Mononuclear cell (primary cell): ENCODE results near the gene ZNF629. TPM values are rescaled to one million over a fixed set of nuclear protein-coding genes. Genes with fewer than 3 reads are reported as not detected.

Source experiments
- H3K27me3 ChIP-seq: 2 replicates; pipeline ENCODE4 v1.6.0; 2011; ENCODE audit warnings: low read length, control low read depth; ENCODE audit not compliant: insufficient read depth
- H3K4me1 ChIP-seq: 2 replicates; pipeline ENCODE4 v1.5.1; 2011; ENCODE audit warnings: mild to moderate bottlenecking, low read length, control low read depth; ENCODE audit not compliant: insufficient read depth
- H3K4me3 ChIP-seq: 2 replicates; pipeline ENCODE4 v1.5.1; 2011; ENCODE audit warnings: mild to moderate bottlenecking, low read length, moderate library complexity
- H3K9me3 ChIP-seq: 2 replicates; pipeline ENCODE4 v1.5.1; 2011; ENCODE audit warnings: low read depth, mild to moderate bottlenecking, control low read depth, low read length
- total RNA-seq: library from RNA; depleted of rRNA; stranded (reverse); fragments of >200 nt; gene quantifications from one replicate; pipeline ENCODE4 v1.2.3, GENCODE V29; 2012

Gene ZNF629
- total RNA-seq, 1 donor: 3.4 TPM

GRCh38 chr16:30764086-30764485 is 22.9 kb downstream of the ZNF629 start:
- H3K4me1 ChIP-seq: peaks cover 43% of the 10 kb centered on the region
- no peak overlapping the region for H3K4me3 ChIP-seq
- no peaks in the 10 kb centered on the region for H3K9me3 ChIP-seq
- no peaks in the 10 kb centered on the region for H3K27me3 ChIP-seq

DNA sequence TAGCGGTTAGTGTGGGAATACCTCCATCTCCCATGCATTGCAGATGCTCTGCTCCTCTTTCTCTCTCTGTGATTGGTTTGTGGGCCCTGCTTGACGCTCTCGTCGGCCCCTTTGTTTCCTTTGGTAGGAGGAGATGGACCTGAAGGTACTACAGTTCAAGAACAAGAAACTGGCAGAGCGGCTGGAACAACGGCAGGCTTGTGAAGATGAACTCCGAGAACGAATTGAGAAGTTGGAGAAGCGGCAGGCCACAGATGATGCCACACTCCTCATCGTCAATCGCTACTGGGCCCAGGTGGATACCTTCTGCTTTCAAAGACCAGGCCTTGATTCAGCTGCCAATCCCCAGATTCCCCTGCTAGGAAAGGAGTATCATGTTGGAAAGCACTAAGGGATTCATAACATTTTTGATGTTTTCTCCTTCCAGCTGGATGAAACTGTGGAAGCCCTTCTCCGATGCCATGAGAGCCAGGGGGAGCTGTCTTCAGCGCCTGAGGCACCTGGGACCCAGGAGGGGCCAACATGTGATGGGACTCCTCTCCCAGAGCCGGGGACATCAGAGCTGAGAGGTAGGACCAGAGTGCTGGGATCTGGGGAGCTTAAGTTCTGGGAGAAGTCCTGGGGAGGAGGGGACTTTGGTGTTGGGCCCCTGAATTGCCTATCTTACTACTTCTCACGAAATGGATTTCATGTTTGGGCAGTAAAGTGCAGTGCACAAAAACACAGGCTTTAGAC is 23.8 kb downstream of the ZNF629 start:
- Histone ChIP-seq H3K4me3 (peak overlapping the region; percentile 78), H3K9me3 (no peaks in the 10 kb centered on the region), H3K4me1 (peaks cover 53% of the 10 kb centered on the region), H3K27me3 (no peaks in the 10 kb centered on the region)

DNA sequence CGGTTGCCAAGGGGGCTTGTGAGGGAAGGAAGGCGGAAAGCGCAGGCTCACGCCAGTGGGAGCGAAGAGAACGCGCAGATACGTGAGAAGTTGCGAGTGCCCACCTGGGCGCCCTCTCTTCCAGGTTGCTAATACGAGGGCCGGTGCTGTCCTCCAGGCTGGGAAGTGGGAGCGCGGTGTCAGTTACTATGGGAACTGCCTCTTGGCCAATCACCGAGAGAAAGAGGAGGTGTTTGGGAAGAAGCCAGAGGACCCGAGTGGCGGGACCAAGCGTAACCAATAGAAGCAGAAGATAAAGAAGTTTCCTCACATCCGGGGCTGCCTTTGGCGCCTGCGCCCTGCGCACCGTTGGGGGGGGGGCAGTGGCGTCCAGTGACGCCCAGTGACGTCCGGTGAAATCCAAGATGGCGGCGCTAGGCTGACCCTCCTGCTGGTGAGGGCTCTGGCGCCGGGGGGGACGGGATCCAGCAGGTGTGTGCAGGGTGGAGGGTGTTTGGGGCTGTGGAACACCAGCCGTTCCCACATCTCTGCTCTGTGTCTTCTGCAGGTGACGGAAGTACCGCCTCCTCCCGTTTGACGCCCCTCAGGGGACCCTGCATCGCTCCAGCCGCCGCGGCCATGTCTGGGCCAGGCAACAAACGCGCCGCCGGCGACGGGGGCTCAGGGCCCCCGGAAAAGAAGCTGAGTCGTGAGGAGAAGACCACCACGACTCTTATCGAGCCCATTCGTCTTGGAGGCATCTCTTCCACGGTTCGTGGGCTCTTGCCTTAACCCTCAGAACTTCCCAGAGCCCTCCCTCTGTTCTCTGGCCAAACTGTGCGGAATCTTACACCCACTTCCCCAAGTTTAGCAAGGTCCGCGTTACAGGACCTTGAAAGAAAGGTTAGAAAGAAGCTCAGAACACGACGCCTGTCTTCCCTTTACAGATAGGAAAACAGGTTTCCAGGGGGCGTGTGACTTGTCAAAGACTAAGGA is 24.8 kb downstream of the ZNF629 start, which contains the start of the genes CFAP119 and RNF40:
Gene CFAP119 (minus strand): TSS at position 135 of the 975 bp plus-strand sequence. CDS start 314 bp downstream, outside the sequence.
Gene RNF40 (plus strand): TSS at position 395 of the 975 bp plus-strand sequence. CDS start 224 bp downstream, at position 619.
- H3K4me1 ChIP-seq: peaks cover 55% of the 10 kb centered on the region
- no peaks in the 10 kb centered on the region for H3K9me3 ChIP-seq
- H3K27me3 ChIP-seq: no peaks in the 10 kb centered on the region
- peak within 1 kb of the TSS; percentile 78 for H3K4me3 ChIP-seq

DNA sequence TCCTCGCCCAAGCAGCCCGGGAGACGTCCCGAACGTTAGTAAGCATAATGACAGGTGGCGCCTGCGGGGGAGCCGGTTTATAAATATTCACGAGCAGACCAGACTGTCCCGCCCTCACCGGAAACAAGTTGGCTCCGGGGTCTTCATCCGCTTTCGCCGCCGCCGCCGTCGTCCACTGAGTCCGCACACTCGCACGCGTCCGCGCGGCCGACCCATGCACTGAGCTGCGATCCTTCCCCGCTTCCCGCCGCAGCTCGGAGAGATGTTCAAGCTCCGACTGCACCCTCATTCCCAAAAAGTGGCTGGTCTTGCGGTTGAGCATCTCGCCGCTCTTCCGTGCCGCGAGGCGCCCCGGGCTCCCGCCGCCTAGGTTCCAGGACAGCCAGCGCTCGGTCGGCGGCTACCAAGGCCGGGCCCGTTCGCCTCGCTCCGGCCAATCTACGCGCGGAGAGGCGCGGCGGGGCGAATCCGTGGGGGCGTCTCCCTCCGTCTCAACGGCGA is 25.5 kb downstream of the ZNF629 start:
- Histone ChIP-seq H3K9me3 (no peaks in the 10 kb centered on the region), H3K4me3 (peak overlapping the region; percentile 78), H3K27me3 (no peaks in the 10 kb centered on the region), H3K4me1 (peaks cover 55% of the 10 kb centered on the region)

DNA sequence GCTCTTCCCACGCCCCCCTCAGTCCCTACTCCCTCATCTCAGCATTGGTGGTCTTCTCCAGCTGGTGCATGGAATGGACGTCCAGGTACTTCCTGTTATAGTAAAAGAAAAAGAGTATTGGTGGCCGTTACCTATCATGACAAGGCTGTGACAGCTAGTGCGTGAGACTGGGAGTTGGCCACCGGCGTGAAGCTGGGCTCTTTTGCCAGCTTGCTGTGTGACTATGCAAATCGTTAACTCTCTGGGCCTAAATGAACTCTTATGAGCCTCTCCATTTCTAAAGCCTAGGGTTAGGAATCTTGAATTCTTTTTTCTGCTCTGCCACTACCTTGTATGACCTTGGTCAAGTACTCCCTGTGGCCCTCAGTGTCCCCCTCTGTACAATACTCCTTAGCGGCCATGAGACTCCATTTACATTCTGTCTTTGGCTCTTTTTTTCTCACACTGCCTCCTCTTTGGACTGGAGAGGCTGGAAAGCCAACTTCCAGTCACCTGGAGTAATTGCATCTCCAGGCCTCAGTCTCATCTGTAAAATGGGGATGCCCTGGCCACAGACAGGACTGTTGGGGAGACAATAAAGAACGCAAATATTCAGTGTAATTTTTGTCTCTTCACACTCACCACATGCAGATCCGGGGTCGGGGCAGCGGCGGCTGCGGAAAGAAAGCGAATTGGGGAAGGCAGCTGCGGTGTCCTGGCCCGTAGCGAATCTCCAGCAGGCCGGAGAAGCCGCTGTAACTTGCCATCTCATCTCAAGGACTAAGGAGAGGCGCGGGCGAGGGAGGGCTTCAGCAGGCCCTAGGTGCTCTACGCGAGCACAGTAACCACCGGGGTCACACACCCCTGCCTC is 26.2 kb downstream of the ZNF629 start:
- Histone ChIP-seq H3K4me3 (peak overlapping the region; percentile 78), H3K9me3 (no peaks in the 10 kb centered on the region), H3K27me3 (no peaks in the 10 kb centered on the region), H3K4me1 (peaks cover 55% of the 10 kb centered on the region)

DNA sequence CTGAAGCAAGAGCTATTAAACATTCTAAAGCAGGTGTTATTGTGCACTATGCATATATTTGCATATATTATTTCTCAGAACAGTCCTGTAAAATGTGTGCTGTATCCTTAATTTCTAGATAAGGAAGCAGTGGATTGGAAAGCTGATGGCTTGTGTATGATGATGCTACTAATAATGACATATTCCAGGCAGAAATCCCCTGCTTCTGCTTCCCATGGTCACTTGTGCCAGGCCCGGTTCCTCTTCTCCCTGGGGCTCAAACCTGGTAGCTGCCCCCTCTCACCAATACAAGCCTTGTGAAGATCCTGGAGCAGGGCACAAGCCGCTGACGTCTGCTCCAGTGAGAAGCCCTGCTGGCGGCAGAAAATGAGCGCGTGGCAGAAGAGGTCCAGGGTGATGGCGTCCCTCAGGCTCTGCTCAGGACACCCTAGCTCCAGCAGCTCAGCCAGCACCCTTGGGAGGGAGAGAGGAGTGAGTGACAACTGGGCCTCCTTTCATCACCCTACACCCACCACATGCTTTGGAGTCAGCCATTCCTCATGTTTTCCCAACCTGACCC is 26.9 kb downstream of the ZNF629 start:
- Histone ChIP-seq H3K9me3 (no peaks in the 10 kb centered on the region), H3K4me1 (peaks cover 55% of the 10 kb centered on the region), H3K4me3 (no peak overlapping the region), H3K27me3 (no peaks in the 10 kb centered on the region)

- peaks cover 54% of the 10 kb centered on the region for H3K4me1 ChIP-seq
- no peaks in the 10 kb centered on the region for H3K9me3 ChIP-seq
- H3K4me3 ChIP-seq: no peak overlapping the region
- no peaks in the 10 kb centered on the region for H3K27me3 ChIP-seq
Measured at GRCh38 chr16:30758988-30759491, 28.0 kb downstream of the ZNF629 start.

DNA sequence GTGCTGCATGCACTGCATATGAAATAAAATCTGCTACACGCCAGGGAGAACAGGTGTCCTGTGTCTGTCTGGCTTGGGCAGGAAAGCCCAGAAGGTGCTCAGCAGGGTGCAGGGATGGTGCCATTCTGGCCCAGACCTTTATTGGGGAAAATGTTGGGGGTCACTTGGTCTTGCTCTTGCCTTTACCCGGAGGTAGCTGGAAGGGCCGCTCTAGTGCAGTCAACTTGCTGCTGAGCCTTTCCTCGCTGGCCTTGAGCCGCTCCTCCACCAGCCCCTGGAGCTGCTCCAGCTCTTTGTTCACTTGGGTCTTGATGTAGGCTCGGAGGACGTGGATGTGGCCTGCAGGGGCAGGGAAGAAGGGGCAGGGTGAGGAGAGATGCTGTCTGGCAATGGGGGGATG is 29.7 kb downstream of the ZNF629 start:
- no peak overlapping the region for H3K4me3 ChIP-seq
- peaks cover 37% of the 10 kb centered on the region for H3K4me1 ChIP-seq
- H3K9me3 ChIP-seq: no peaks in the 10 kb centered on the region
- H3K27me3 ChIP-seq: no peaks in the 10 kb centered on the region

- Histone ChIP-seq H3K4me3 (no peak overlapping the region), H3K27me3 (no peaks in the 10 kb centered on the region), H3K9me3 (no peaks in the 10 kb centered on the region), H3K4me1 (peaks cover 37% of the 10 kb centered on the region)
Measured at GRCh38 chr16:30756781-30757100, 30.3 kb downstream of the ZNF629 start.

DNA sequence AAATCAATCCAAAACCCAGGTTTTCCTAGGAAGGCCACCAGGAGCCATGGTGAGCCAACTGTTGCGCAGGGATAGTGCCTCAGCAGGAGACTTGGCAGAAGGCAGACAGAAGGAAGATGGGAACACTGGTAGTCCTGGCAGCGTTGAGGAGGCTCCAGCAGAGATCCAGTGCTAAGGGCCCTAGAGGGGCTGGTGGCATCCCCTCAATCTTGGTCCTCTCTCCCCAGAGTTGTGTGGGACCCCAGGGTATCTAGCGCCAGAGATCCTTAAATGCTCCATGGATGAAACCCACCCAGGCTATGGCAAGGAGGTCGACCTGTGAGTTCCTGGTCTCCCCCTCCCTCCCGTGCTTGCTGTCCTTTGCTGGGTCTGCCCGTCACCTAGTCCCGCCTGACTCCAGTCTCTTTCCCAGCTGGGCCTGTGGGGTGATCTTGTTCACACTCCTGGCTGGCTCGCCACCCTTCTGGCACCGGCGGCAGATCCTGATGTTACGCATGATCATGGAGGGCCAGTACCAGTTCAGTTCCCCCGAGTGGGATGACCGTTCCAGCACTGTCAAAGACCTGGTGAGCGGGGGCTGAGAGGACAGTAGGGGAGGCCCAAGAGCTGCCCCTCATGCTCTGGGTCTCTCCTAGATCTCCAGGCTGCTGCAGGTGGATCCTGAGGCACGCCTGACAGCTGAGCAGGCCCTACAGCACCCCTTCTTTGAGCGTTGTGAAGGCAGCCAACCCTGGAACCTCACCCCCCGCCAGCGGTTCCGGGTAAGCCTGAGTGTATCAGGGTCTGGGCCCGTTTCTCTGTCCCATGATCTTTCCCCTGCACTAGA is 30.8 kb downstream of the ZNF629 start:
- H3K4me1 ChIP-seq: peaks cover 32% of the 10 kb centered on the region
- H3K27me3 ChIP-seq: no peaks in the 10 kb centered on the region
- no peak overlapping the region for H3K4me3 ChIP-seq
- no peaks in the 10 kb centered on the region for H3K9me3 ChIP-seq

GRCh38 chr16:30753596-30753995 is 33.4 kb downstream of the ZNF629 start:
- H3K9me3 ChIP-seq: no peaks in the 10 kb centered on the region
- H3K4me1 ChIP-seq: peaks cover 16% of the 10 kb centered on the region
- H3K27me3 ChIP-seq: no peaks in the 10 kb centered on the region
- no peak overlapping the region for H3K4me3 ChIP-seq

GRCh38 chr16:30750876-30751465 is 36.0 kb downstream of the ZNF629 start:
- peaks cover 20% of the 10 kb centered on the region for H3K4me1 ChIP-seq

DNA sequence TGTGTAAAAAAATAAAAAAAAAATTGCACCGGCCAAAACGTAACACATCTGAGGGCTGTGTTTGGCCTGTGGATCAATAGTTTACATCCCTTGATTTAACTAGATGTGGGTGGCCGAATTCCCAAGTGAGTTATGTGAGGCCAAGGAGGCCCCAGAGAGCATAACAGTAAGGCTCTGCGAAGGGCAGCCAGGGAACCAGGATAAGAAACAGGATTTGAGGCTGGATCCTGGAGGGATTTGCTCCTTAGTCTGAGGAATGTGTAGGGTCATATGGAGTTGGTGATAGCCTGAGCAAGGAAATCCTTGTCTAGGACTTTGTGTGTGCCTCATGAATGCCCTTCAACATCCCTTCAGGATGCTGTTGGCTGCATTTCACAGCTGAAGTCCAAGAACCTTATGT is 36.8 kb downstream of the ZNF629 start:
- H3K9me3 ChIP-seq: no peaks in the 10 kb centered on the region
- H3K4me3 ChIP-seq: no peak overlapping the region
- H3K4me1 ChIP-seq: peaks cover 20% of the 10 kb centered on the region
- no peaks in the 10 kb centered on the region for H3K27me3 ChIP-seq

More at GRCh38 chr16:30750876-30751465, 36.0 kb downstream of the ZNF629 start:
- Histone ChIP-seq H3K9me3 (no peaks in the 10 kb centered on the region), H3K4me3 (no peak overlapping the region), H3K27me3 (no peaks in the 10 kb centered on the region)
